ENCODE measurements around the gene MYH15. TPM values are rescaled to one million over a fixed set of nuclear protein-coding genes. Genes with fewer than 3 reads are reported as not detected.

Gene MYH15
- total RNA-seq, 1 experiment from 2014 or later, result 0.09 TPM

DNA sequence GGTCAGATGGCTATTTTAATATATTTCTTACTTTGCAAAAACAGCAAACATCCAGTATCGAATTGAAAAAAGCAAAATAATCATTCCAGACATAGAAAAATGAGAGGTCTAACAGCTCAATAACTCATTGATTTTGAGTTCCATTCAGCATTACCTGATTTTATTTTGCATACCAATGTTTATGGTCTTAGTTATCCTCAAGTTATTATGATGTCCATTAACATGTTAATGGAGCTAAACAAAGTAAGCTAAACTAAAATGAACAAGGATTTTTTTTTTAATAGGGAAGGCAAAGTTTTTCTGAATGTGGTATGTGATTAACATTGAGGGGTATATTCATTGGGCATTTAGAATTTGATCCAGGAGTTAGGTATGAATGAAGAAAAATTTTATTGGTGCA is 13.1 kb downstream of the MYH15 start:
- Mint-ChIP-seq H3K4me1 (no peaks in the 10 kb centered on the region), H3K36me3 (no peaks in the 10 kb centered on the region), H3K9me3 (0 out of 2 replicates have a peak, but pooled peaks cover 3% of the 10 kb centered on the region), H3K4me3 (no peak overlapping the region), H3K27ac (no peak overlapping the region), H3K27me3 (ENCODE audit: low read depth) (no peaks in the 10 kb centered on the region)
- DNase-seq (ENCODE audit: low spot score) (no peak), ATAC-seq (no peak)
- CTCF ChIA-PET, result interaction anchor here (0.7 to 1.2 kb wide), 2 partner anchors 8 to 56 kb away, joined by 5 read pairs; no protein-coding TSS in a partner anchor
- TF ChIP-seq ARID4B (CRISPR knock-in tag; IDR thresholded peaks at IDR 0.05; ENCODE audit: borderline replicate concordance), result no peak
- POLR2A ChIA-PET, result interaction anchor here (0.6 kb wide), 2 partner anchors 65 to 304 kb away, joined by 5 to 7 read pairs; no protein-coding TSS in a partner anchor

DNA sequence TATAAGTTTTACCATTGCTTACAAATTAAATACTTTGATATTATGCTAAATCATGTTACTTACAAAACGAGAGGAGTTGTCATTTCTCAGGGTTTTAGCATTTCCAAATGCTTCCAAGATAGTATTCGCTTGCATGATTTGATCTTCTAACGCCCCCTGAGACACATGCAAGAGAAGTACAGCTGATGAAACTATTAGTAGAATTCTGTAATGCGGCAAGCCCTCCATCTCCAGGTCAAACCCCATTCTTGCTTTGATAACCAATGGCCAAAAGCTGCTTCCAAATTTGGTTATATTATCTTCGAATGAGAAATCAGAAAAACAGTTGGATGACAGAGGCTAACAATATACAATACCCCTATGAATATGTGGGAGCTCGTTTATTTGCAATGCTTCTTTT is 14.7 kb downstream of the MYH15 start:
- CTCF ChIA-PET, result no interaction called here
- H3K4me1 Mint-ChIP-seq, result no peaks in the 10 kb centered on the region

DNA sequence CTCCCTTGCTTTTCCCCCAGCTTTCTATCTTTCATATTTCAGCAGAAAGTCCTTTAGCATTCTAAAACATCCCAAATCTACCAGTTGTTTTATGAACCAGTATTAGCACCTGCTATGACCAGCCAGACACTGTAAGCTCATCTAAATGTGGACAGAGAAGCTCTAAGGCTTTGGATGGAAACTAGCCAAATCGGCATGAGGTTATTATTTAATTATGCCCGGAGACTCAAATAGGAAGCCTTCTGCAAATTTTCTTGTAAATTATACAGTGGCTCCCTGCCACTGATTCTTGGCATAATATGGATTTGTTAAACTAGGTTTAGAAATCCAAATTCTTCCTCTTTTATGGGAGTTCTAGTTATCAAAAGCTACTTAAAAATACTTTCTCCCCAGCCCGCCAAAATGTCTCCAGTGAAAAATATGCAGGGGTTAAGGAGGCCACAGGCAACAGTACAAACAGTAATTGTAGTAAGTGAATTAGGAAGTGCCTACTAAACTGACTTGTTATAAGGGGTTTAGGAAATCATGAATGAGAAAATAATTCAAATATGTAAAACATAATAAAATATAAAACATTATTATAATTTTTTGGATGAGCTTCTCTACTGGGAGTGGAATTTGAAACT is 15.4 kb downstream of the MYH15 start:
- Mint-ChIP-seq H3K9me3 (0 out of 2 replicates have a peak, but pooled peaks cover 3% of the 10 kb centered on the region), H3K4me3 (no peak overlapping the region), H3K27ac (no peak overlapping the region; the same call in 1 of the 2 replicates), H3K36me3 (no peaks in the 10 kb centered on the region), H3K27me3 (ENCODE audit: low read depth) (no peaks in the 10 kb centered on the region), H3K4me1 (no peaks in the 10 kb centered on the region)
- POLR2A ChIA-PET, result no interaction called here
- TF ChIP-seq ZNF423 (CRISPR knock-in tag; IDR thresholded peaks at IDR 0.05) (no peak), EMX1 (CRISPR knock-in tag; IDR thresholded peaks at IDR 0.05) (no peak), E2F4 (CRISPR knock-in tag; IDR thresholded peaks at IDR 0.05; ENCODE audit: borderline replicate concordance, low read depth) (no peak), ZNF232 (CRISPR knock-in tag; IDR thresholded peaks at IDR 0.05) (no peak), AFF4 (CRISPR knock-in tag; IDR thresholded peaks at IDR 0.05; ENCODE audit: borderline replicate concordance) (no peak)
- CTCF ChIA-PET, result interaction anchor here (1.3 kb wide), 1 partner anchor 17 kb away, joined by 3 read pairs; no protein-coding TSS in a partner anchor
- ATAC-seq (no peak), DNase-seq (ENCODE audit: low spot score) (no peak)

More for the DNA sequence above, 14.7 kb downstream of the MYH15 start:
- H3K9me3 Mint-ChIP-seq, result 0 out of 2 replicates have a peak, but pooled peaks cover 3% of the 10 kb centered on the region
- TF ChIP-seq, protein P1, sequence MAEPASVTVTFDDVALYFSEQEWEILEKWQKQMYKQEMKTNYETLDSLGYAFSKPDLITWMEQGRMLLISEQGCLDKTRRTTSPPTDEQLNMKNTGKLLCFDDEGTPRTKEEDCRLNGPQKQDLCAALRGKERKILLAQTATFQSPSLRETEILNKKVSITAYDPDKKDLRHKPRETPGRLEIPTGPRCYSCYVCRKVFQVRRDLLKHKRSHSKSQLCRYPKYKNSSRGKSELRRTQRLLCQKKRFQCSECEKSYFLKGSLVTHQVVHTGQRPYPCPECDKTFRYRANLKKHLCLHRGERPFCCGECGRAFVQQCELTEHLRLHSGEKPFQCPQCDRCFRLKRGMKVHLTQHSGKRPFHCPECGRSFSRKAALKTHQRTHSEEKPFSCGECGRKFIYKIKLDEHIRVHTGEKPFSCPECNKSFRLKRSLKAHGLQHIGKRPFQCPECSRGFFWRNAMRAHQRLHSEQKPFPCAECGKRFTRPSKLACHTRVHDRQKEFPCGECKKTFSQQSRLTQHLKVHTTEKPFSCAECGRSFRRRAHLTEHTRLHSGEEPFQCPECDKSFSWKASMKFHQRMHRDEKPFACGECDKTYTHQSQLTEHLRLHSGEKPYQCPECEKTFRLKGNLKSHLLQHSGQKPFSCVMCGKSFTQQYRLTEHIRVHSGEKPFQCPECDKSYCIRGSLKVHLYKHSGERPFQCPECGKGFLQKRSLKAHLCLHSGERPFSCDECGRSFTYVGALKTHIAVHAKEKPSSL (CRISPR knock-in tag; conservative IDR thresholded peaks at IDR 0.05), result no peak
- TF ChIP-seq SMAD4 (CRISPR knock-in tag; IDR thresholded peaks at IDR 0.05), result no peak
- no peak for ATAC-seq
- DNase-seq (ENCODE audit: low spot score), result no peak
- no peak overlapping the region for H3K27ac Mint-ChIP-seq
- H3K4me3 Mint-ChIP-seq, result no peak overlapping the region
- H3K27me3 Mint-ChIP-seq (ENCODE audit: low read depth), result no peaks in the 10 kb centered on the region
- no peaks in the 10 kb centered on the region for H3K36me3 Mint-ChIP-seq
- POLR2A ChIA-PET, result no interaction called here
